GM21423 (cell line): ENCODE measurements around the gene TEKT5.
"Not testable (repeated sequence)": the region's sequence is repeated elsewhere in the genome, so short reads cannot be mapped to it uniquely, and the experiment has no call there.

Experiments used
- ATAC-seq: cut with Tn5 transposase; IDR thresholded peaks from one replicate; pipeline ENCODE4 v1.9.1; 2021; ENCODE audit warnings: mild to moderate bottlenecking, moderate library complexity; ENCODE audit not compliant: unreplicated experiment

The TEKT5 gene

GRCh38 chr16:10660950-10661635, 33.6 kb downstream of the TEKT5 start:
- no peak for ATAC-seq

GRCh38 chr16:10658943-10659342, 35.8 kb downstream of the TEKT5 start:
- no peak for ATAC-seq

GRCh38 chr16:10657925-10658324, 36.8 kb downstream of the TEKT5 start:
- no peak for ATAC-seq

GRCh38 chr16:10656618-10657017, 38.1 kb downstream of the TEKT5 start:
- ATAC-seq: no peak

GRCh38 chr16:10655415-10655977, 39.2 kb downstream of the TEKT5 start:
- ATAC-seq: no peak

- no peak for ATAC-seq
Measured at GRCh38 chr16:10654592-10655414, 39.9 kb downstream of the TEKT5 start.

- ATAC-seq: no peak
Measured at GRCh38 chr16:10652730-10653590, 41.8 kb downstream of the TEKT5 start.

- ATAC-seq: not testable (repeated sequence)
Measured at GRCh38 chr16:10649098-10649497, 45.6 kb downstream of the TEKT5 start.

- no peak for ATAC-seq
Measured at GRCh38 chr16:10647721-10648296, 46.9 kb downstream of the TEKT5 start.

GRCh38 chr16:10647264-10647720, 47.4 kb downstream of the TEKT5 start:
- ATAC-seq: no peak

GRCh38 chr16:10646581-10647263, 48.0 kb downstream of the TEKT5 start:
- no peak for ATAC-seq

GRCh38 chr16:10646228-10646580, 48.5 kb downstream of the TEKT5 start:
- ATAC-seq: no peak

- no peak for ATAC-seq
Measured at GRCh38 chr16:10644092-10644491, 50.6 kb downstream of the TEKT5 start.

- no peak for ATAC-seq
Measured at GRCh38 chr16:10642964-10643363, 51.8 kb downstream of the TEKT5 start.

GRCh38 chr16:10641953-10642949, 52.5 kb downstream of the TEKT5 start:
- no peak for ATAC-seq

- no peak for ATAC-seq
Measured at GRCh38 chr16:10641555-10641952, 53.2 kb downstream of the TEKT5 start.

- no peak for ATAC-seq
Measured at GRCh38 chr16:10640934-10641333, 53.8 kb downstream of the TEKT5 start.

- no peak for ATAC-seq
Measured at GRCh38 chr16:10638101-10638500, 56.6 kb downstream of the TEKT5 start.
